Spleen (tissue), 11 donors: ENCODE measurements around the gene TP53. TPM values are rescaled to one million over a fixed set of nuclear protein-coding genes. Genes with fewer than 3 reads are reported as not detected.

Source experiments
- DNase-seq: peaks from one replicate; pipeline ENCODE4 v3.0.0-alpha.2; 2020
- H3K27ac ChIP-seq, 8 donors: fragments of 200-600 bp; sonication (generic) in 7 of 8; 1 replicate in 4 of 8; 2 replicates in 4 of 8; pipeline versions ENCODE4 v1.5.0 to v1.8.0; 2016 to 2021; ENCODE audit warnings: inconsistent platforms in 4 of 8, mild to moderate bottlenecking in 4 of 8, moderate library complexity in 1 of 8
- H3K27me3 ChIP-seq, 7 donors: fragments of 200-600 bp; sonication (generic) in 6 of 7; replicated peaks in 1 of 7; 1 replicate in 4 of 7; 2 replicates in 3 of 7; pipeline versions ENCODE4 v1.5.0 to v1.8.0; 2016 to 2021; ENCODE audit warnings: inconsistent platforms in 3 of 7, mild to moderate bottlenecking in 1 of 7
- H3K36me3 ChIP-seq, 6 donors: fragments of 200-600 bp; sonication (generic) in 5 of 6; 1 replicate in 4 of 6; 2 replicates in 2 of 6; pipeline versions ENCODE4 v1.5.0 to v1.8.0; 2016 to 2021; ENCODE audit warnings: inconsistent platforms in 2 of 6
- H3K4me1 ChIP-seq, 6 donors: fragments of 200-600 bp; sonication (generic) in 5 of 6; 1 replicate in 3 of 6; 2 replicates in 3 of 6; pipeline versions ENCODE4 v1.5.0 to v1.8.0; 2016 to 2021; ENCODE audit warnings: inconsistent platforms in 3 of 6
- H3K4me3 ChIP-seq, 8 donors: fragments of 200-600 bp; sonication (generic) in 7 of 8; 1 replicate in 4 of 8; 2 replicates in 4 of 8; pipeline versions ENCODE4 v1.5.0 to v1.8.0; 2016 to 2021; ENCODE audit warnings: inconsistent platforms in 4 of 8, mild to moderate bottlenecking in 4 of 8, moderate library complexity in 2 of 8
- H3K9me3 ChIP-seq, 8 donors: fragments of 200-600 bp; sonication (generic) in 7 of 8; 1 replicate in 4 of 8; 2 replicates in 4 of 8; pipeline versions ENCODE4 v1.5.0 to v1.8.0; 2016 to 2021; ENCODE audit warnings: inconsistent platforms in 4 of 8
- POLR2A ChIP-seq, 3 donors: fragments of 450-650 bp; IDR thresholded peaks; one replicate each; pipeline ENCODE4 v1.5.1; 2017; ENCODE audit warnings: antibody characterized with exemption in 3 of 3, mild to moderate bottlenecking in 1 of 3
- POLR2AphosphoS5 ChIP-seq, 3 donors: sonication (generic); formaldehyde crosslinking; IDR thresholded peaks; one replicate each; pipeline ENCODE4 v1.5.1; 2017; ENCODE audit warnings: antibody characterized with exemption in 3 of 3
- WGBS, 5 donors: extraction: QIAGEN DNeasy Blood & Tissue Kit in 3 of 5; methylation state at CpG; one replicate each; pipeline versions ENCODE4 v1.1.5 to v1.1.7; 2013 to 2018; 5-methylcytosine and 5-hydroxymethylcytosine counted together
- intact Hi-C: fragments of 100-400 bp; cut with DNase I; formaldehyde crosslinking; loops from one replicate; pipeline ENCODE4 v1.15.0; 2023; ENCODE audit warnings: low total_unique reads
- polyA plus RNA-seq, 3 donors: library from polyadenylated mRNA; stranded (reverse); fragments of 200-250 nt; gene quantifications; one replicate each; pipeline ENCODE4 v1.2.1, GENCODE V29; 2013
- total RNA-seq, 7 donors: library from RNA; depleted of rRNA in 3 of 7; stranded (reverse); fragments of >200 nt in 3 of 7; fragmentation: NEBNext Ultra II Directional in 4 of 7; extraction: Animal tissue kit (Norgen Biotek cat#: 25700) in 4 of 7; gene quantifications; one replicate each; pipeline versions ENCODE4 v1.1.0 to v1.2.1, GENCODE V29; 2016 to 2021
- TF ChIP-seq, protein P1 (sequence below), 11 experiments: fragments of 200-600 bp in 7 of 11; fragments of 450-650 bp in 4 of 11; sonication (generic) in 4 of 11; IDR thresholded peaks in 8 of 11; conservative IDR thresholded peaks in 3 of 11; 1 replicate in 7 of 11; 2 replicates in 4 of 11; pipeline versions ENCODE4 v1.4.0 to v1.8.0; 2016 to 2021; ENCODE audit warnings: antibody characterized with exemption in 11 of 11, inconsistent platforms in 4 of 11, mild to moderate bottlenecking in 1 of 11
- donor health status: healthy with polysubstance abuse.
- donor health status: DM: no; HTN: no; CAD: no; lungs with moderate emphysema.
- donor health status: DM: no; HTN: no; CAD: no.
- donor health status: Bipolar disorder and iron deficiency.
- donor health status: healthy.
- donor health status: DM: no; HTN: no; CAD: no.
- donor health status: DM: yes; HTN: yes; CAD: no.

The TP53 gene
- total and polyA plus RNA-seq, 10 donors: 33.6 to 83.9 (median 44.9) TPM

DNA sequence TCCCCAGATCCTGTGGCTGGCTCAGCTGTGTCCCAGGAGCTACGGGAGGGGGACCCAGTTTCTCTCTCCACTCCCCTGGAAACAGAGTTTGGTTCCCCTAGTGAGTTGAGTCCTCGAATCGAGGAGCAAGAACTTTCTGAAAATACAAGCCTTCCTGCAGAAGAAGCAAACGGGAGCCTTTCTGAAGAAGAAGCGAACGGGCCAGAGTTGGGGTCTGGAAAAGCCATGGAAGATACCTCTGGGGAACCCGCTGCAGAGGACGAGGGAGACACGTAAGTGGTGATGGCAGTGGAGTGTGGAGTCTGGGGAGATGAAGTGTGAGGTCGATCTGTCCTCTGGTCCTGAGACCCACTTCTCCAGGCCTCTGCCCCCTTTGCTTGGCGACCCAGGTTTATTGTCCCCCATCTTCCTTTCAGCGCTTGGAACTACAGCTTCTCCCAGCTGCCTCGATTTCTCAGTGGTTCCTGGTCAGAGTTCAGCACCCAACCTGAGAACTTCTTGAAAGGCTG lies 1.6 kb upstream of the TP53 start:
- Histone ChIP-seq H3K27me3 (no peaks in the 10 kb centered on the region), H3K36me3 (peaks cover 0 to 43% (median 7%) of the 10 kb centered on the region in 6 donors), H3K4me3 (peak overlapping the region; percentile 56 to 97 (median 92)), H3K4me1 (peaks cover 28 to 48% (median 36%) of the 10 kb centered on the region in 6 donors), H3K9me3 (no peaks in the 10 kb centered on the region), H3K27ac (peak overlapping the region in 7 of 8 donors; percentile 93 to 98 (median 98))
- DNase-seq: no peak
- 21 to 35% (median 24%) methylated on average over 13 of the region's 13 CpGs for WGBS, 5 donors
- TF ChIP-seq, protein P1, sequence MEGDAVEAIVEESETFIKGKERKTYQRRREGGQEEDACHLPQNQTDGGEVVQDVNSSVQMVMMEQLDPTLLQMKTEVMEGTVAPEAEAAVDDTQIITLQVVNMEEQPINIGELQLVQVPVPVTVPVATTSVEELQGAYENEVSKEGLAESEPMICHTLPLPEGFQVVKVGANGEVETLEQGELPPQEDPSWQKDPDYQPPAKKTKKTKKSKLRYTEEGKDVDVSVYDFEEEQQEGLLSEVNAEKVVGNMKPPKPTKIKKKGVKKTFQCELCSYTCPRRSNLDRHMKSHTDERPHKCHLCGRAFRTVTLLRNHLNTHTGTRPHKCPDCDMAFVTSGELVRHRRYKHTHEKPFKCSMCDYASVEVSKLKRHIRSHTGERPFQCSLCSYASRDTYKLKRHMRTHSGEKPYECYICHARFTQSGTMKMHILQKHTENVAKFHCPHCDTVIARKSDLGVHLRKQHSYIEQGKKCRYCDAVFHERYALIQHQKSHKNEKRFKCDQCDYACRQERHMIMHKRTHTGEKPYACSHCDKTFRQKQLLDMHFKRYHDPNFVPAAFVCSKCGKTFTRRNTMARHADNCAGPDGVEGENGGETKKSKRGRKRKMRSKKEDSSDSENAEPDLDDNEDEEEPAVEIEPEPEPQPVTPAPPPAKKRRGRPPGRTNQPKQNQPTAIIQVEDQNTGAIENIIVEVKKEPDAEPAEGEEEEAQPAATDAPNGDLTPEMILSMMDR (IDR thresholded peaks at IDR 0.05 in 8 of 11, conservative IDR thresholded peaks at IDR 0.05 in 3 of 11): no peak
- TF ChIP-seq POLR2A (IDR thresholded peaks at IDR 0.05) (no peak), POLR2AphosphoS5 (IDR thresholded peaks at IDR 0.05) (no peak)
- intact Hi-C loops: loop anchor here (10.0 kb wide), 1 partner anchor 64 kb away; the partner anchor contains the start of gene SAT2

DNA sequence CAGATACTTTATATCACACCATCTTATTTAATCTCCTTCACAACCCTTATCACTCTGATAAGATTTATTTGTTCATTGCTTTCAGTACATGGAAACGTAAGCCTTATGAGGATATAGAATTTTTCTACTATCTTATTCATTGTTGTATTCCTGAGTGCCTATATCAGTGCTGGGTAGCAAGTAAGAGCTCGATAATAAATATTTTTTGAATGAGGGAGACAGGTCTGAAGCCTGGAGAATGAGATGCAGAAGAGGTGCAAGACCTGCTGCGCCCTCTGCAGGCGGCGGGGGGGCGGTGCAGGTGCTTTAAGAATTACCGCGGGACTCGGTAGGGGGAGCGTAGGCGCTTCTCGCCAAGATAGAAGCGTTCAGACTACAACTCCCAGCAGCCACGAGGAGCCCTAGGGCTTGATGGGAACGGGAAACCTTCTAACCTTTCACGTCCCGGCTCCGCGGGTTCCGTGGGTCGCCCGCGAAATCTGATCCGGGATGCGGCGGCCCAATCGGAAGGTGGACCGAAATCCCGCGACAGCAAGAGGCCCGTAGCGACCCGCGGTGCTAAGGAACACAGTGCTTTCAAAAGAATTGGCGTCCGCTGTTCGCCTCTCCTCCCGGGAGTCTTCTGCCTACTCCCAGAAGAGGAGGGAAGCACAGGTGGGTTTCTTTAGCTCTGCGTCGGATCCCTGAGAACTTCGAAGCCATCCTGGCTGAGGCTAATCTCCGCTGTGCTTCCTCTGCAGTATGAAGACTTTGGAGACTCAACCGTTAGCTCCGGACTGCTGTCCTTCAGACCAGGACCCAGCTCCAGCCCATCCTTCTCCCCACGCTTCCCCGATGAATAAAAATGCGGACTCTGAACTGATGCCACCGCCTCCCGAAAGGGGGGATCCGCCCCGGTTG lies 868 bp upstream of the TP53 start, which contains the start of gene WRAP53:
TSS of gene WRAP53 (plus strand) at position 570 of the 900 bp plus-strand sequence. CDS start at position 742, 172 bp downstream.
- Histone ChIP-seq H3K27ac (peak within 1 kb of the TSS; percentile 93 to 98 (median 98)), H3K9me3 (no peaks in the 10 kb centered on the region), H3K4me1 (peaks cover 30 to 55% (median 43%) of the 10 kb centered on the region in 6 donors), H3K27me3 (no peaks in the 10 kb centered on the region), H3K36me3 (peaks cover 0 to 43% (median 7%) of the 10 kb centered on the region in 6 donors), H3K4me3 (peak within 1 kb of the TSS; percentile 77 to 97 (median 94))
- TF ChIP-seq POLR2A (IDR thresholded peaks at IDR 0.05): no peak
- TF ChIP-seq, protein P1 (IDR thresholded peaks at IDR 0.05 in 8 of 11, conservative IDR thresholded peaks at IDR 0.05 in 3 of 11): peak; percentile 94 to 100 (median 99)
- TF ChIP-seq POLR2AphosphoS5 (IDR thresholded peaks at IDR 0.05): peak; percentile 83 to 85 (median 84)
- peak; percentile 99 for DNase-seq
- WGBS, 5 donors: 0 to 1% (median 0%) methylated on average over 46 to 51 of the region's 51 CpGs
- intact Hi-C loops: loop anchor here (10.0 kb wide), 1 partner anchor 63 kb away; the partner anchor contains the start of gene SAT2

DNA sequence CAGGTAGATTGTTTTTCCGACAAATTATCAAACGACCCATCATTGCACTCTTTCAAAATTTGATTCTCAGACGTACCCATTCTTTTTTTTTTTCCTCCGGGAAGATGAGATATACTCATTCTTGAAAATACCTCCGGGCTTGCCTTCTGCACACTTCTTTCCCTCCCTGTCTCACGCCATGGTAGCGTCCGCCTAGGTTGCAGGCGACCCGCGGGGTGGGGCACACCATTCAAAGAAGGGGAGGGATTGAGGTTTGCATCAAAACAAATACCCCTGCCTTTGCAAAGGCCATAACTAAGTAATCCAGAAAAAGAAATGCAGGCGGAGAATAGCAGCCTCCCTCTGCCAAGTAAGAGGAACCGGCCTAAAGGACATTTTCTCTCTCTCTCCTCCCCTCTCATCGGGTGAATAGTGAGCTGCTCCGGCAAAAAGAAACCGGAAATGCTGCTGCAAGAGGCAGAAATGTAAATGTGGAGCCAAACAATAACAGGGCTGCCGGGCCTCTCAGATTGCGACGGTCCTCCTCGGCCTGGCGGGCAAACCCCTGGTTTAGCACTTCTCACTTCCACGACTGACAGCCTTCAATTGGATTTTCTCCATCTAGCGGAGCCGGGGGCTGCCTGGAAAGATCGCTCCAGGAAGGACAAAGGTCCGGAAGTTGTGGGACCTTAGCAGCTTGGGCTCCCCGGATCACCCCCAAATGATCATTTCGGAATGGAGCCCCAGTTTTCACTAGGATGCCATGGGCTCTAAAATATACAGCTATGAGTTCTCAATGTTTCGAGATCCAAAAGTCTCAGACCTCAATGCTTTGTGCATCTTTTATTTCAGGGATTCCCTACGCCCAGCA lies 843 bp downstream of the TP53 start:
- peaks cover 0 to 32% (median 2%) of the 10 kb centered on the region in 6 donors for H3K36me3 ChIP-seq
- peak overlapping the region; percentile 77 to 97 (median 94) for H3K4me3 ChIP-seq
- no peaks in the 10 kb centered on the region for H3K9me3 ChIP-seq
- H3K27me3 ChIP-seq: no peaks in the 10 kb centered on the region
- intact Hi-C loops: loop anchor here (10.0 kb wide), 1 partner anchor 62 kb away; the partner anchor contains the start of gene SAT2
- peak overlapping the region; percentile 93 to 98 (median 98) for H3K27ac ChIP-seq
- TF ChIP-seq, protein P1 (IDR thresholded peaks at IDR 0.05 in 8 of 11, conservative IDR thresholded peaks at IDR 0.05 in 3 of 11): peak in 1 of 11 experiments; percentile 8
- TF ChIP-seq POLR2AphosphoS5 (IDR thresholded peaks at IDR 0.05) (peak in 2 of 3 donors; percentile 88 to 95), POLR2A (IDR thresholded peaks at IDR 0.05) (peak in 2 of 3 donors; percentile 52 to 76)
- peak; percentile 91 for DNase-seq
- peaks cover 30 to 71% (median 43%) of the 10 kb centered on the region in 6 donors for H3K4me1 ChIP-seq
- 0% methylated on average over 30 of the region's 30 CpGs for WGBS, 5 donors
